Left lobe of liver (tissue), 2 donors: ENCODE data around the gene SEC16A. TPM values are rescaled to one million over a fixed set of nuclear protein-coding genes. Genes with fewer than 3 reads are reported as not detected.

ENCODE experiments used
- ATAC-seq: fragments of 200-7000 bp; cut with Tn5 transposase; one replicate; pipeline ENCODE4 v1.9.1; 2020; ENCODE audit warnings: mild to moderate bottlenecking, moderate library complexity
- DNase-seq: peaks from one replicate; pipeline ENCODE4 v3.0.0-alpha.2; 2020; ENCODE audit warnings: low spot score
- total RNA-seq: library from RNA; stranded (reverse); gene quantifications from one replicate; pipeline ENCODE4 v1.2.1, GENCODE V29; 2021
- donor health status: DM: no; HTN: no; CAD: no; lungs with moderate emphysema.
- donor health status: DM: no; HTN: yes; CAD: no.

Gene SEC16A
- total RNA-seq, 1 donor from 2014 or later: 71.8 TPM

DNA sequence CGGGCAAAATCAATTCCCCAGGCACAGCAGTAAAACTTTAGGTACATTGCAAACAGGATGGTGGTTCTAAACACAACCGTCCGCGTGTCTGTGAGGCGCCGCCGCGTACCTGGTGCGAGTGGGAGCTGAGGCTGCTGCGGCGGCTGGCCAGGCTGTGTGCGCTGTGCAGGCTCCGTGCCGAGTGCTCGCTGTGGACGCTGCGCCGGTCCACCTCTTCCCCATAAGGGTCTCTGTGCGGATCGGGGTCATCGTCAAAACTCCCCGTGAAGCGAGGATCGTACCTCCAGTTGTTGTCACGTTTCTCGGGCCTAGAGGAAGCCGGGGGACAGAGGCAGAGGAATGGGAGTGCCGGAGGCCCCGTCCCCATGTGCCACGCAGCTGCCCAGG lies 16.7 kb downstream of the SEC16A start:
- DNase-seq (no peak), ATAC-seq (no peak)

GRCh38 chr9:136465500-136466154 lies 17.2 kb downstream of the SEC16A start:
- ATAC-seq: no peak
- DNase-seq: no peak

GRCh38 chr9:136464241-136464640 lies 18.6 kb downstream of the SEC16A start:
- DNase-seq (no peak), ATAC-seq (no peak)

GRCh38 chr9:136463578-136463977 lies 19.3 kb downstream of the SEC16A start:
- DNase-seq: no peak
- no peak for ATAC-seq

- DNase-seq: no peak
- no peak for ATAC-seq
Observed at GRCh38 chr9:136462664-136463063, 20.2 kb downstream of the SEC16A start.

GRCh38 chr9:136460772-136461325 lies 22.0 kb downstream of the SEC16A start:
- no peak for ATAC-seq

DNA sequence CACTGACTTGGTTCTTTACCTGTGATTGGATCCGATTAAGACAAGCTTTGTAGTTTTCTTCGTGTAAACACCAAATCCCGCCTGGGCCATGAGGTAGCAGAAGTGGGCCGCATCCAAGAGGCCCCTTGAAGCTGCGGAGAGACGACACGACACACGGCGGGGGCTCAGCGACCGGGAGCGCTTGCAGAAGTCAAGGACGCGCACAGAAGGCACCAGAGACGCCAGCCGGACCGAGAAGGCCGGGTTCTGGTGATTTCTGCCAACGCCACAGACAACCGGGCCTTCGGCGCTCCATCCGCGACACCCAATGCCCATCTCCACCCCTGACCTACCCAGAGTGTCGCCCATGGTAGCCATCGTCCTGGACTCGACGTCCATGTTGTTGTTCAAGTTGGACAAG lies 23.4 kb downstream of the SEC16A start:
- DNase-seq (no peak), ATAC-seq (no peak)

More at GRCh38 chr9:136460772-136461325, 22.0 kb downstream of the SEC16A start:
- no peak for DNase-seq

DNA sequence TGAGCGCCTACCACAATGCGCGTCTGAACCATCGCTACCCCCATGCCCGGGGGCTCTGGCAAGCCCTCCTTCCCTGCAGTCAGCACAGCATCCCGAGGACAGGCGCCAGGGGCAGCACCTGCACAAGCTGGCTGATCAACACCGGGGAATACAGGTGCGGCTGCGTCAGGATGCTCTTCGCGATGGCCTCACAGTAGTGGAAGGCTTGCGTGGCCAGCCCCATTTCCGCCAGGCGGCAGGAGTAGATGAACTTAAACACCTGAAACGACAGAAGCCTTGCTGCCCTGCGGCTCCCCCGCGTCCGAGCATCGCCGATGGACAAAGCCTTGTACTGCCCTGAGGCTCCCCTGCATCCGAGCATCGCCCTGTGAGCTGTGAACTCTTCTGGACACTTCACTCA lies 25.5 kb downstream of the SEC16A start:
- ATAC-seq (no peak), DNase-seq (no peak)

GRCh38 chr9:136456258-136456657 lies 26.6 kb downstream of the SEC16A start:
- ATAC-seq (no peak), DNase-seq (no peak)

DNA sequence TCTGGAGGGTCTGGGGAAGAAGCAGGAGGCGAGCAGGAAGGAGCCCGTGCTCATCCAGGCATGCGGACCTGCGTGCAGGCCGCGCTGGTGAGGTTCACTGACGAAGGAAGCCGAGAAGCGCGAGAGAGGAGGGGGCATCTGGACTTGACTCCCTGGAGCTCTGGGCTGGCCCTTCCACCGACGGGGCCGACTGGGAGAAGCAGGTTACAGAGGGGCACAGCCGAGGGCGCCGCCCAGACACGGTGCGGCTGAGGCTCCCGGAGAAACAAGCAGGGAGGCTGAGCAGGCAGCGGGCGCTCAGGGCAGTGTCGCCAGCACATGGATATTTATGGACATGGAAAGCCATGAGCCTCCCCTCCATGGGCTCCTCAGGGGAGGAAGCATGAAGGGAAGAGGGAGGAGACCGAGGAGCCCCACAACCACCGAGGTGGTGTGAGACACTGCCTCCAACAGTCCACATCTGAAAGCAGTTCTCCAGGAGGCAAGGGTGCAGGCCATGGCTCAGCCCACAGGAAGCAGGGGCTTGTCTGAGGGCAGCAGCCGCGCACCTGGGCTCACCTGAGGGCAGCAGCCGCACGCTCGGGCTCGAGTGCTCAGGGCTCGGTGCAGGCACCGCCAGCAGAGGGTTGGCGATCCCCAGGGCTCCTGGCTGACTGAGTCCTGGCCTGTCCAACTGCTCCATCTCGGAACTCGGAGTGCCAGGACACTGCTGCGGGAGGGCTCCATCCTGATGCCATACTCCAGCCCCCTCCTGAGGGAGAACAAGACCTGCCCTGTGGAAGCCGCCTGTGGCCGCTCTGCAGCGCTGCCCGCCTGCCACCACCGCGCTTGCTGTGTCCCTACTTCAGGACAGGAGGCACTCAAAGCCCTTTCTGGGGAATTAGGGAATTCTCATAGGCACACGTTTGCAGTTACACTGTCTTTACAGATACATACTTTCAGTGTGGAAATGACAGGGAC lies 27.5 kb downstream of the SEC16A start:
- no peak for DNase-seq
- peak; percentile 10 for ATAC-seq

- DNase-seq (no peak), ATAC-seq (peak; percentile 14)
Observed at GRCh38 chr9:136454026-136454796, 28.6 kb downstream of the SEC16A start.

GRCh38 chr9:136453326-136453725 lies 29.5 kb downstream of the SEC16A start:
- DNase-seq (no peak), ATAC-seq (no peak)

DNA sequence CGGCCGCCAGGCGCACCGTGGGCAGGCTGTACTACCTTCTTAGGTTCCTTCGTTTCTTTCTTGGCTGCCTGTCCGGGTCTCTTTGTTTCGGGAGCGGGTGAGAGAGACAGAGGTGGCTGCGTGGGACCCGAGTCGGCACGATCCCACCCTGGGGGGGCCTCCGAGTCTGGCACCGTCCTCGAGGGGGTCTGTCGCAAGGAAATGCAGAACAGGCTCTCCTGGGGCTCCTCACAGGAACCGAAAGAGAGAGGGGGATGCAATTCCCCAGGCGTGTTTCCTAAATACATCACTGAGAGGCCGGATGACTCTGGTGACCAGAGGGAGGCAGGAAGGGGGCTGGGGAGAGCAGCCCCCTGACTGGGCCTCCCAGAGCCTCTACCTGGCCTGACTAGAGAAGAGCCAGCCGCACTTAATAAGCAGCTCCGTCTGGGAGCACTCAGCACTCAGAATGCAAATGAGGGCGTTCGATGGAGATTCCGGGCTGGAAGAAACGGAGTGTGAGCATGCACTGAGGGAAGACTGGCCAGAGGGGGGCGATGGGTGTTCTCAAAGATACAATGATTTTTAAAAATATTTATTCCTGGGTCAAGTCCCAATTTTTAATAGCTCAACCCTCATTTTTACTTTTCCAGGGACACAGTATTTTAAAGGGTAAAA lies 31.5 kb downstream of the SEC16A start:
- no peak for ATAC-seq

GRCh38 chr9:136448655-136449054 lies 34.2 kb downstream of the SEC16A start:
- DNase-seq (no peak), ATAC-seq (no peak)

More for the DNA sequence above, 31.5 kb downstream of the SEC16A start:
- DNase-seq: no peak

DNA sequence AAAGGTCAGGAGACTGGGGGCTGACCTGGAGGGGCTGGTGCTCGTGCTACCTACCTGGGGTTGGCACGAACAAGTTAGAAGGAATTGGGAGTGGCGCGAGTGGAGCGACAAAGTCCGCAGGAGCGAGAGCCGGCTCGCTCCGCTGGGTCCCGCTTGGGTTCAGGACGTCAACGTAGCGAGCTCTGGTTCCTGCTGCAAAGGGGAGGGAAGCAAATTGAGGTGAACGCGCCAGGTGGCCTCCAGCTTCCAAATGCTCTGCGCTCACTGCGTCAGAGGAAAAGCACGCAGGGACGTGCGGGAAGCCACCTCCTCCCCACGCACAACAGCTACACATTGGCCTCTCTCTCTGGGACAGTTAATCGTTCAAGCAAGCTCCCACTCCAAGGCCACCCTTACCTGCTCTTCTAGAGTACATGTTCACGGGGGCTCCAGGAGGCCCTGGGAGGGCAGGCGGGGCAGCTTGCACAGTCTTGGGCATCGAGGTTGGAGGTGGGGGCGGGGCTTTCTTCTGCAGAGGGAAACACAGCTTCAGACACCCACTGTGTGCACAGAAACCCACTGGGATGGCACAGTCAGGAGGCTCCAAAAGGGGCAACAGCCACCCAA lies 35.6 kb downstream of the SEC16A start:
- DNase-seq (no peak), ATAC-seq (no peak)

- ATAC-seq: no peak
- no peak for DNase-seq
Observed at GRCh38 chr9:136445799-136446198, 37.0 kb downstream of the SEC16A start.

DNA sequence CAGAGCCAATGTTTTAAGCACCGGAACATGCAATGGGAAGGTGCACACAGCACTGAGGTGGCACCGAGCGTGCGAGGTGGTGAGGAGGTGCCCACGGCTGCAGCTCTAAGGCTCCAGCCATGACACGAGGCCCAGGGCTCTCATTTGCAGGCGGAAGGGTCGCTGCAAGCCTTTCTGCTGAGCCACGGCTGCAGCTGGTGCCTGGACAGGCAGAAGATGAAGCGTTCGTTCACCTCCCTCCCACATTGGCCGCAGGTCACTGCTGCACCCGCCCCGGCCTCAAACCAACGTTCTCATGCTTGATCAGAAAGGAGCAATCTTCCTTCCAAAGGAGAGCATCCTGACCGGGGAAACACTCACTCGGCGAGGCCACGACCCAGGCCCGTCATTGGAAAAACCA lies 38.7 kb downstream of the SEC16A start:
- ATAC-seq (no peak), DNase-seq (no peak)

GRCh38 chr9:136443687-136444086 lies 39.2 kb downstream of the SEC16A start:
- ATAC-seq (no peak), DNase-seq (peak; percentile 44)

DNA sequence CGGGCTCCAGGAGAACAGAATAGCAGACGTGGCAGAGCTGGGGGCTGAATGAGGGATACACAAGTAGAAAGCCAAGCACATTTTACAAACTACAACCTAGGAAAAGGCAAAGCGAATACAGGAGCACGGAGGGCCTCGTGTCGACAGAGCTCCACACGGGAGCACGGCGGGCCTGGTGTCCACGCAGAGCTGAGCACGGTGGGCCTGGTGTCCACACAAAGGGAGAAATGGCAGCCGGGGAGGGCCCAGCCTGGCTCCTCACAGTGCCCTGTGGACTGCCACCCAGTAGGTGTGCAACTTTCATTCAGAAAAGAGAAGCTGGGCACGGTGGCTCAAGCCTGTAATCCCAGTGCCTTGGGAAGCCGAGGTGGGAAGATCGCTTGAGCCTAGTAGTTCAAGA lies 39.8 kb downstream of the SEC16A start:
- ATAC-seq (no peak), DNase-seq (no peak)

- ATAC-seq: no peak
- DNase-seq: no peak
Observed at GRCh38 chr9:136442265-136442664, 40.6 kb downstream of the SEC16A start.
